ENCODE results near the gene RPTOR.
"Not testable (repeated sequence)": the region's sequence is repeated elsewhere in the genome, so short reads cannot be mapped to it uniquely, and the experiment has no call there.

RPTOR gene

GRCh38 chr17:80544655-80545498 is at the start of gene RPTOR:
TSS of gene RPTOR (plus strand) at chr17:80544838. CDS start at chr17:80545630, 792 bp downstream.
- DNase-seq (ENCODE audit: low read depth), result peak; percentile 80

GRCh38 chr17:80497726-80498241 is 46.9 kb upstream of the RPTOR start:
- no peak for DNase-seq (ENCODE audit: low read depth)

- DNase-seq (ENCODE audit: low read depth), result no peak
Observed at GRCh38 chr17:80498242-80498919, 46.3 kb upstream of the RPTOR start.

- no peak for DNase-seq (ENCODE audit: low read depth)
Observed at GRCh38 chr17:80498920-80499410, 45.7 kb upstream of the RPTOR start.

- DNase-seq (ENCODE audit: low read depth), result no peak
Observed at GRCh38 chr17:80499560-80499959, 45.1 kb upstream of the RPTOR start.

GRCh38 chr17:80499961-80500665 is 44.5 kb upstream of the RPTOR start:
- DNase-seq (ENCODE audit: low read depth), result no peak

GRCh38 chr17:80501741-80502577 is 42.7 kb upstream of the RPTOR start:
- no peak for DNase-seq (ENCODE audit: low read depth)

- no peak for DNase-seq (ENCODE audit: low read depth)
Observed at GRCh38 chr17:80502578-80502877, 42.1 kb upstream of the RPTOR start.

- no peak for DNase-seq (ENCODE audit: low read depth)
Observed at GRCh38 chr17:80503031-80503430, 41.6 kb upstream of the RPTOR start.

GRCh38 chr17:80503921-80504320 is 40.7 kb upstream of the RPTOR start:
- DNase-seq (ENCODE audit: low read depth), result no peak

GRCh38 chr17:80504686-80505413 is 39.8 kb upstream of the RPTOR start:
- DNase-seq (ENCODE audit: low read depth), result no peak

GRCh38 chr17:80507177-80507576 is 37.5 kb upstream of the RPTOR start:
- DNase-seq (ENCODE audit: low read depth), result not testable (repeated sequence)

GRCh38 chr17:80507965-80508364 is 36.7 kb upstream of the RPTOR start:
- DNase-seq (ENCODE audit: low read depth), result no peak

- DNase-seq (ENCODE audit: low read depth), result no peak
Observed at GRCh38 chr17:80509311-80509710, 35.3 kb upstream of the RPTOR start.

- DNase-seq (ENCODE audit: low read depth), result no peak
Observed at GRCh38 chr17:80510132-80510531, 34.5 kb upstream of the RPTOR start.

GRCh38 chr17:80510772-80511171 is 33.9 kb upstream of the RPTOR start:
- no peak for DNase-seq (ENCODE audit: low read depth)

- DNase-seq (ENCODE audit: low read depth), result no peak
Observed at GRCh38 chr17:80511222-80512180, 33.1 kb upstream of the RPTOR start.

GRCh38 chr17:80512233-80512632 is 32.4 kb upstream of the RPTOR start:
- no peak for DNase-seq (ENCODE audit: low read depth)

GRCh38 chr17:80513201-80513600 is 31.4 kb upstream of the RPTOR start:
- no peak for DNase-seq (ENCODE audit: low read depth)

- DNase-seq (ENCODE audit: low read depth), result no peak
Observed at GRCh38 chr17:80513892-80514291, 30.7 kb upstream of the RPTOR start.

All from stimulated activated CD8-positive, alpha-beta memory T cell treated with anti-CD3 and anti-CD28 coated beads, Interleukin-12 subunit alpha, Interleukin-12 subunit beta, amount 100 ng/mL, for 4 hours (primary cell).